ENCODE data around the gene ZNRF1. TPM values are rescaled to one million over a fixed set of nuclear protein-coding genes. Genes with fewer than 3 reads are reported as not detected.

Gene ZNRF1
- total and polyA plus RNA-seq, 2 of the 8 experiments (the other 6 are each of a cell fraction or from before 2014, with no cell fraction given), result 33.5 to 52.9 TPM

GRCh38 chr16:74987027-74987681 is 11.7 kb upstream of the ZNRF1 start:
- H3K4me2 ChIP-seq (ENCODE audit: insufficient read depth in 1 of 2, low read depth in 2 of 2, low read length in 2 of 2), result no peak overlapping the region
- H2BK20ac ChIP-seq (ENCODE audit: low read length), result no peak overlapping the region
- H3K27me3 ChIP-seq (replicated peaks in 1 of 4; ENCODE audit: control insufficient read depth in 3 of 4, extremely low read depth in 1 of 4, insufficient read depth in 3 of 4, low read length in 3 of 4), result no peaks in the 10 kb centered on the region
- no peak overlapping the region for H3K18ac ChIP-seq (ENCODE audit: extremely low read depth, low read length)
- H2BK15ac ChIP-seq (ENCODE audit: low read length), result no peak overlapping the region
- no peaks in the 10 kb centered on the region for H3K9me3 ChIP-seq (ENCODE audit: insufficient read depth in 2 of 2, low read depth in 1 of 2, low read length in 1 of 2)
- H4K8ac ChIP-seq (ENCODE audit: extremely low read depth, insufficient read depth, low read length), result no peak overlapping the region
- H3K23ac ChIP-seq (ENCODE audit: insufficient read length), result no peak overlapping the region
- 80% methylated on average over 8 of the region's 8 CpGs; no CpG with 5 or more reads in 1 of the 2 experiments for WGBS, 2 experiments (ENCODE audit: extremely low coverage in 1 of 2, insufficient coverage in 1 of 2, insufficient read length in 1 of 2, insufficient replicate concordance in 2 of 2, low coverage in 1 of 2, low lambda C conversion rate in 2 of 2, missing lambda C conversion rate in 1 of 2)
- FAIRE-seq, result no peak
- H2BK120ac ChIP-seq (replicated peaks; ENCODE audit: low read depth, low read length), result no peak overlapping the region
- H3K56ac ChIP-seq (replicated peaks; ENCODE audit: insufficient read length, low read depth, low read length), result no peak overlapping the region
- peaks cover 0 to 22% of the 10 kb centered on the region in 2 experiments; a peak in 2 of 4 replicates for H3K79me2 ChIP-seq (ENCODE audit: control insufficient read depth in 1 of 2, insufficient read depth in 2 of 2, low read length in 2 of 2)
- no peaks in the 10 kb centered on the region for H3K79me1 ChIP-seq (ENCODE audit: low read depth, low read length)
- no peaks in the 10 kb centered on the region for H4K20me1 ChIP-seq (replicated peaks in 1 of 2; ENCODE audit: control insufficient read depth in 1 of 2, insufficient read depth in 2 of 2, low read length in 2 of 2)
- H2AFZ ChIP-seq (ENCODE audit: low read length), result no peak overlapping the region
- H3K4ac ChIP-seq (replicated peaks; ENCODE audit: insufficient read length, low read depth, low read length), result no peak overlapping the region
- H3K4me1 ChIP-seq (replicated peaks in 1 of 4; ENCODE audit: control insufficient read depth in 3 of 4, insufficient read depth in 4 of 4, low read length in 3 of 4), result peaks cover 2 to 8% (median 7%) of the 10 kb centered on the region in 4 experiments; a peak in 6 of 7 replicates
- no peak overlapping the region for H3K14ac ChIP-seq (ENCODE audit: insufficient read length)
- ChIA-PET POLR2A (ENCODE audit: partially characterized antibody) (interaction anchor here (1.3 to 2.7 kb wide), 2 partner anchors 11 to 125 kb away, joined by 3 to 9 read pairs; partner anchors contain the start of gene ZNRF1), CTCF (ENCODE audit: partially characterized antibody) (interaction anchor here (0.5 to 5.6 kb wide), 4 partner anchors 11 to 263 kb away, joined by 3 to 36 read pairs (median 12); partner anchors contain the start of gene ZNRF1)
- no peak for DNase-seq (ENCODE audit: low read depth in 1 of 2, low spot score in 2 of 2)
- no peak overlapping the region for H2AK5ac ChIP-seq (ENCODE audit: low read depth, low read length)
- H4K91ac ChIP-seq (replicated peaks; ENCODE audit: insufficient read length, low read length), result no peak overlapping the region
- H4K5ac ChIP-seq (ENCODE audit: insufficient read length, low read depth, low read length), result no peak overlapping the region
- no peaks in the 10 kb centered on the region for H3K36me3 ChIP-seq (ENCODE audit: control insufficient read depth in 2 of 4, insufficient read depth in 4 of 4, low read length in 3 of 4)
- H2BK5ac ChIP-seq (ENCODE audit: low read depth, low read length), result no peak overlapping the region
- H3K27ac ChIP-seq (ENCODE audit: low read depth, low read length), result no peak overlapping the region
- H3K23me2 ChIP-seq (ENCODE audit: low read depth, low read length), result peaks cover 3% of the 10 kb centered on the region; the same call in 1 of the 2 replicates
- no peak overlapping the region for H3K9ac ChIP-seq (replicated peaks in 1 of 4; ENCODE audit: extremely low read depth in 1 of 4, low read depth in 3 of 4, low read length in 3 of 4)
- no peak overlapping the region for H3K4me3 ChIP-seq (ENCODE audit: extremely low read depth in 1 of 4, insufficient read depth in 2 of 4, low read depth in 3 of 4, low read length in 4 of 4)
- H2BK12ac ChIP-seq (ENCODE audit: low read depth, low read length), result no peak overlapping the region
- TF ChIP-seq CHD2 (IDR thresholded peaks at IDR 0.05; ENCODE audit: low read length), result no peak
- no peak for TF ChIP-seq PHF8 (conservative IDR thresholded peaks at IDR 0.05; ENCODE audit: low read depth, low read length)
- no peak for TF ChIP-seq GABPA (IDR thresholded peaks at IDR 0.05; ENCODE audit: borderline replicate concordance, insufficient read depth, low read length)
- no peak for TF ChIP-seq USF2 (IDR thresholded peaks at IDR 0.05; ENCODE audit: low read length)
- no peak for TF ChIP-seq SIN3A (conservative IDR thresholded peaks at IDR 0.05 in 1 of 2, IDR thresholded peaks at IDR 0.05 in 1 of 2; ENCODE audit: low read depth in 1 of 2, low read length in 2 of 2)
- TF ChIP-seq GTF2F1 (IDR thresholded peaks at IDR 0.05; ENCODE audit: borderline replicate concordance, low read depth, low read length), result no peak
- TF ChIP-seq ATF3 (IDR thresholded peaks at IDR 0.05; ENCODE audit: insufficient read depth, low read depth, low read length), result no peak
- no peak for TF ChIP-seq FOSL1 (IDR thresholded peaks at IDR 0.05; ENCODE audit: insufficient read depth, low read depth, low read length)
- TF ChIP-seq SP4 (IDR thresholded peaks at IDR 0.05; ENCODE audit: low read length), result no peak
- no peak for TF ChIP-seq TBP (IDR thresholded peaks at IDR 0.05; ENCODE audit: low read depth, low read length)

All from H1 (cell line).